Medulla oblongata (tissue), 1 donor: ENCODE measurements around the gene MDH1B.
A peak's percentile ranks its signal among the peaks of the same experiment; 100 is the strongest.
"Not testable (repeated sequence)": the region's sequence is repeated elsewhere in the genome, so short reads cannot be mapped to it uniquely, and the experiment has no call there.

Experiments used
- DNase-seq: peaks from one replicate; pipeline ENCODE4 v3.0.0-alpha.2; 2015; ENCODE audit errors: extremely low spot score

The MDH1B gene

GRCh38 chr2:206765242-206766056 lies at the start of gene MDH1B, which contains the start of gene FASTKD2:
MDH1B (minus strand) TSS chr2:206765328; CDS start chr2:206765271, 57 bp downstream.
FASTKD2 (plus strand) TSS chr2:206765606; CDS start chr2:206766694, 1,088 bp downstream.
- DNase-seq, result peak; percentile 95

GRCh38 chr2:206814498-206814897 lies 49.4 kb upstream of the MDH1B start:
- DNase-seq, result no peak

- DNase-seq, result not testable (repeated sequence)
These were observed 47.3 kb upstream of the MDH1B start for GRCh38 chr2:206812471-206812870.

GRCh38 chr2:206807624-206808023 lies 42.5 kb upstream of the MDH1B start:
- DNase-seq, result not testable (repeated sequence)

- no peak for DNase-seq
These were observed 40.9 kb upstream of the MDH1B start for GRCh38 chr2:206805887-206806607.

GRCh38 chr2:206804326-206804725 lies 39.2 kb upstream of the MDH1B start:
- no peak for DNase-seq

GRCh38 chr2:206802654-206803514 lies 37.8 kb upstream of the MDH1B start:
- DNase-seq, result no peak

- no peak for DNase-seq
These were observed 36.5 kb upstream of the MDH1B start for GRCh38 chr2:206801418-206802189.

GRCh38 chr2:206800506-206801417 lies 35.6 kb upstream of the MDH1B start:
- DNase-seq, result peak; percentile 93

- DNase-seq, result no peak
These were observed 34.0 kb upstream of the MDH1B start for GRCh38 chr2:206799083-206799482.

GRCh38 chr2:206798000-206798399 lies 32.9 kb upstream of the MDH1B start:
- peak; percentile 7 for DNase-seq

- no peak for DNase-seq
These were observed 32.2 kb upstream of the MDH1B start for GRCh38 chr2:206797376-206797775.

GRCh38 chr2:206792645-206793044 lies 27.5 kb upstream of the MDH1B start:
- DNase-seq, result no peak

- DNase-seq, result no peak
These were observed 25.3 kb upstream of the MDH1B start for GRCh38 chr2:206790311-206790935.

GRCh38 chr2:206784559-206785353 lies 19.6 kb upstream of the MDH1B start:
- DNase-seq, result no peak

- no peak for DNase-seq
These were observed 18.6 kb upstream of the MDH1B start for GRCh38 chr2:206783718-206784117.

GRCh38 chr2:206780671-206781070 lies 15.5 kb upstream of the MDH1B start:
- DNase-seq, result no peak

GRCh38 chr2:206776432-206776831 lies 11.3 kb upstream of the MDH1B start:
- no peak for DNase-seq

GRCh38 chr2:206774871-206775270 lies 9.7 kb upstream of the MDH1B start:
- DNase-seq, result no peak
